PC-3 (cell line): ENCODE data around the gene DLG2. TPM values are rescaled to one million over a fixed set of nuclear protein-coding genes. Genes with fewer than 3 reads are reported as not detected.

ENCODE experiments used
- ATAC-seq: fragments of 200-7000 bp; cut with Tn5 transposase; 2 replicates; pipeline ENCODE4 v1.9.1; 2020; ENCODE audit warnings: mild to moderate bottlenecking, moderate library complexity
- BruUV-seq: library from RNA; stranded (reverse); fragments of 400-500 nt; replicated peaks from 2 replicates; lab custom pipeline; 2021; lab: Mats Ljungman, UMichigan
- CTCF ChIA-PET: fragments of 300-600 bp; sonication (Branson Sonifier 250); formaldehyde crosslinking; loops from one replicate; lab custom pipeline; 2022; ENCODE audit warnings: antibody characterized with exemption; lab: Charles Lee
- POLR2A ChIA-PET: fragments of 300-600 bp; sonication (Branson Sonifier 250); formaldehyde crosslinking; loops from one replicate; lab custom pipeline; 2022; ENCODE audit warnings: antibody characterized with exemption; ENCODE audit not compliant: unreplicated experiment; lab: Charles Lee
- DNase-seq: peaks from one replicate; pipeline ENCODE4 v3.0.0-alpha.2; 2015
- H2AFZ ChIP-seq: fragments of 300-600 bp; sonication (generic); 2 replicates; pipeline ENCODE4 v1.6.0; 2016; ENCODE audit warnings: antibody characterized with exemption, low read length
- H3F3A ChIP-seq: fragments of 300-600 bp; sonication (generic); one replicate; pipeline ENCODE4 v1.6.0; 2017; ENCODE audit warnings: antibody characterized with exemption, low read length, control low read depth, mild to moderate bottlenecking; ENCODE audit not compliant: unreplicated experiment
- H3K27ac ChIP-seq: fragments of 300-600 bp; sonication (generic); 2 replicates; pipeline ENCODE4 v1.5.1; 2016; ENCODE audit warnings: mild to moderate bottlenecking, low read length
- H3K27me3 ChIP-seq: fragments of 300-600 bp; sonication (generic); 2 replicates; pipeline ENCODE4 v1.6.1; 2016; ENCODE audit warnings: low read length, mixed read lengths
- H3K36me3 ChIP-seq: fragments of 300-600 bp; sonication (generic); 2 replicates; pipeline ENCODE4 v1.6.1; 2016; ENCODE audit warnings: low read depth, mixed run types, low read length, mixed read lengths
- H3K4me1 ChIP-seq: fragments of 300-600 bp; sonication (generic); 2 replicates; pipeline ENCODE4 v1.5.1; 2016; ENCODE audit warnings: low read length; ENCODE audit not compliant: insufficient read depth
- H3K4me2 ChIP-seq: fragments of 300-600 bp; sonication (generic); 2 replicates; pipeline ENCODE4 v1.6.0; 2016; ENCODE audit warnings: low read length
- H3K4me3 ChIP-seq: fragments of 300-600 bp; sonication (generic); 2 replicates; pipeline ENCODE4 v1.5.1; 2016; ENCODE audit warnings: mild to moderate bottlenecking, low read length, mixed read lengths
- H3K79me2 ChIP-seq: fragments of 300-600 bp; sonication (generic); 2 replicates; pipeline ENCODE4 v1.6.1; 2017; ENCODE audit warnings: low read length, mixed read lengths
- H3K9ac ChIP-seq: fragments of 300-600 bp; sonication (generic); 2 replicates; pipeline ENCODE4 v1.6.0; 2016; ENCODE audit warnings: mild to moderate bottlenecking, low read length
- H3K9me2 ChIP-seq: fragments of 300-600 bp; sonication (generic); replicated peaks from 2 replicates; pipeline ENCODE4 v1.6.1; 2016; ENCODE audit warnings: mixed run types, low read length, mixed read lengths
- H3K9me3 ChIP-seq: fragments of 300-600 bp; sonication (generic); 2 replicates; pipeline ENCODE4 v1.6.1; 2016; ENCODE audit warnings: low read length, mixed read lengths
- H4K20me1 ChIP-seq: fragments of 300-600 bp; sonication (generic); 2 replicates; pipeline ENCODE4 v1.6.1; 2016; ENCODE audit warnings: low read length, mixed read lengths
- EZH2 ChIP-seq: fragments of 300-600 bp; sonication (generic); IDR thresholded peaks from one replicate; pipeline ENCODE4 v1.6.1; 2017; ENCODE audit warnings: antibody characterized with exemption, mild to moderate bottlenecking, low read length; ENCODE audit not compliant: unreplicated experiment
- EZH2phosphoT487 ChIP-seq: fragments of 300-600 bp; sonication (generic); IDR thresholded peaks from 2 replicates; pipeline ENCODE4 v1.6.1; 2018; ENCODE audit warnings: mild to moderate bottlenecking, antibody characterized with exemption, low read length, borderline replicate concordance
- intact Hi-C: fragments of 100-400 bp; cut with micrococcal nuclease; formaldehyde crosslinking; loops from 2 replicates; pipeline ENCODE4 v1.9.0; 2023
- total RNA-seq: library from RNA; depleted of rRNA; stranded (reverse); fragments of >200 nt; gene quantifications from 2 replicates; pipeline ENCODE4 v1.2.3, GENCODE V29; 2014
- TF ChIP-seq, protein P1 (sequence below): fragments of 300-600 bp; sonication (generic); conservative IDR thresholded peaks from 2 replicates; pipeline ENCODE4 v1.5.1; 2017; ENCODE audit warnings: antibody characterized with exemption, low read depth, mild to moderate bottlenecking, low read length

Gene DLG2
- total RNA-seq, 1 experiment from 2014 or later, result 0.58 TPM

GRCh38 chr11:83862691-83863090 lies 1764.5 kb downstream of the DLG2 start:
- TF ChIP-seq EZH2 (no peak), EZH2phosphoT487 (no peak)
- TF ChIP-seq, protein P1, sequence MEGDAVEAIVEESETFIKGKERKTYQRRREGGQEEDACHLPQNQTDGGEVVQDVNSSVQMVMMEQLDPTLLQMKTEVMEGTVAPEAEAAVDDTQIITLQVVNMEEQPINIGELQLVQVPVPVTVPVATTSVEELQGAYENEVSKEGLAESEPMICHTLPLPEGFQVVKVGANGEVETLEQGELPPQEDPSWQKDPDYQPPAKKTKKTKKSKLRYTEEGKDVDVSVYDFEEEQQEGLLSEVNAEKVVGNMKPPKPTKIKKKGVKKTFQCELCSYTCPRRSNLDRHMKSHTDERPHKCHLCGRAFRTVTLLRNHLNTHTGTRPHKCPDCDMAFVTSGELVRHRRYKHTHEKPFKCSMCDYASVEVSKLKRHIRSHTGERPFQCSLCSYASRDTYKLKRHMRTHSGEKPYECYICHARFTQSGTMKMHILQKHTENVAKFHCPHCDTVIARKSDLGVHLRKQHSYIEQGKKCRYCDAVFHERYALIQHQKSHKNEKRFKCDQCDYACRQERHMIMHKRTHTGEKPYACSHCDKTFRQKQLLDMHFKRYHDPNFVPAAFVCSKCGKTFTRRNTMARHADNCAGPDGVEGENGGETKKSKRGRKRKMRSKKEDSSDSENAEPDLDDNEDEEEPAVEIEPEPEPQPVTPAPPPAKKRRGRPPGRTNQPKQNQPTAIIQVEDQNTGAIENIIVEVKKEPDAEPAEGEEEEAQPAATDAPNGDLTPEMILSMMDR, result no peak
- no peak overlapping the region for H3K4me2 ChIP-seq
- no peaks in the 10 kb centered on the region for H3K79me2 ChIP-seq
- DNase-seq (no peak), ATAC-seq (no peak)
- no peaks in the 10 kb centered on the region for H3K9me3 ChIP-seq
- H3K4me3 ChIP-seq, result no peak overlapping the region
- H3K36me3 ChIP-seq, result no peaks in the 10 kb centered on the region
- no peak overlapping the region for H3K9ac ChIP-seq
- ChIA-PET CTCF (no interaction called here), POLR2A (no interaction called here)
- no peaks in the 10 kb centered on the region for H3K9me2 ChIP-seq
- intact Hi-C loops, result no loop called here
- no TSS peak for BruUV-seq
- H4K20me1 ChIP-seq, result no peaks in the 10 kb centered on the region
- H3K4me1 ChIP-seq, result no peaks in the 10 kb centered on the region
- no peaks in the 10 kb centered on the region for H3F3A ChIP-seq
- H3K27ac ChIP-seq, result no peak overlapping the region
- no peaks in the 10 kb centered on the region for H3K27me3 ChIP-seq
- H2AFZ ChIP-seq, result no peak overlapping the region

DNA sequence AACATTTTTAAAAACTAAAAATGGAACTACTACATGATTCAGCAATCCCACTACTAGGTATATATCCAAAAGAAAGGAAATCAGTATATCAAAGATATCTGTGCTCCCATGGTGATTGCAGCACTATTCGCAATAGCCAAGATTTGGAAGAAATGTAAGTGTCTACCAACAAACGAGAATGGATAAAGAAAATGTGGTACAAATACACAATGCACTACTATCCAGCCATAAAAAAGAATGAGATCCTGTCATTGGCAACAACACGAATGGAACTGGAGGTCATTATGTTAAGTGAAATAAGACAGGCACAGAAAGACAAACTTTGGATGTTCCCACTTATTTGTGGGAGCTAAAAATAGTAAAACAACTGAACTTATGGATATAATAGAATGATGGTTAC lies 1765.1 kb downstream of the DLG2 start:
- ChIA-PET POLR2A (no interaction called here), CTCF (no interaction called here)
- Histone ChIP-seq H3K9me2 (no peaks in the 10 kb centered on the region), H3K79me2 (no peaks in the 10 kb centered on the region), H3K9me3 (no peaks in the 10 kb centered on the region; the same call in 1 of the 2 replicates), H3K4me1 (no peaks in the 10 kb centered on the region), H3K4me3 (no peak overlapping the region), H3F3A (no peaks in the 10 kb centered on the region), H3K27me3 (no peaks in the 10 kb centered on the region), H4K20me1 (no peaks in the 10 kb centered on the region), H3K9ac (no peak overlapping the region), H3K36me3 (no peaks in the 10 kb centered on the region), H2AFZ (no peak overlapping the region), H3K4me2 (no peak overlapping the region), H3K27ac (no peak overlapping the region)
- DNase-seq (no peak), ATAC-seq (no peak)
- no TSS peak for BruUV-seq
- TF ChIP-seq EZH2phosphoT487, result no peak
- TF ChIP-seq, protein P1, result no peak
- TF ChIP-seq EZH2, result no peak
- intact Hi-C loops, result no loop called here

DNA sequence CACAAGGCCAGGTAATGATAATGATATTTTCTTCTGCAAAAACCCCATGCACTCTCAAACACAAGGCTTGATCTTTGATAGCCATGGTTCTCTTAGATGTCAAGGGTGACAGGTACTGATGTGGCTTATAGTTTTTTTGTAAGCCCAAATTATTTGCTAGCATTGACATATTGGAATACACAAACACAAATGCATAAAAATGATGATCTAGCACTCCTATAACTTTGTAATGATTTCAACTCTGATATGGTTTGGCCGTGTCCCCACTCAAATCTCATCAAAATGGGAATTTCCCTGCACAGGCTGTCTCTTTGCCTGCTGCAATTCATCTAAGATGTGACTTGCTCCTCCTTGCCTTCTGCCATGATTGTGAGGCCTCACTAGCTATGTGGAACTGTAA lies 1768.5 kb downstream of the DLG2 start:
- no peak for DNase-seq
- CTCF ChIA-PET, result no interaction called here
- no TSS peak for BruUV-seq
- Histone ChIP-seq H3K79me2 (no peaks in the 10 kb centered on the region), H2AFZ (no peak overlapping the region), H3K36me3 (no peaks in the 10 kb centered on the region), H3K9ac (no peak overlapping the region), H3K4me1 (no peaks in the 10 kb centered on the region), H3K27me3 (no peaks in the 10 kb centered on the region), H3F3A (no peaks in the 10 kb centered on the region), H3K9me3 (peaks cover 6% of the 10 kb centered on the region; the same call in 1 of the 2 replicates), H3K9me2 (no peaks in the 10 kb centered on the region), H3K4me3 (no peak overlapping the region), H3K27ac (no peak overlapping the region), H4K20me1 (no peaks in the 10 kb centered on the region), H3K4me2 (no peak overlapping the region)
- POLR2A ChIA-PET, result no interaction called here
- TF ChIP-seq EZH2, result no peak
- intact Hi-C loops, result no loop called here
- no peak for ATAC-seq
